NCI-H2107 treated with DMSO at 0.1 percent for 48 hours (cell line): ENCODE data around the gene MMADHC.
"Not testable (repeated sequence)": the region's sequence is repeated elsewhere in the genome, so short reads cannot be mapped to it uniquely, and the experiment has no call there.

ENCODE experiments used
- DNase-seq: peaks from one replicate; lab custom pipeline; 2025; ENCODE audit not compliant: unreplicated experiment; lab: John Stamatoyannopoulos, UW

Gene MMADHC

DNA sequence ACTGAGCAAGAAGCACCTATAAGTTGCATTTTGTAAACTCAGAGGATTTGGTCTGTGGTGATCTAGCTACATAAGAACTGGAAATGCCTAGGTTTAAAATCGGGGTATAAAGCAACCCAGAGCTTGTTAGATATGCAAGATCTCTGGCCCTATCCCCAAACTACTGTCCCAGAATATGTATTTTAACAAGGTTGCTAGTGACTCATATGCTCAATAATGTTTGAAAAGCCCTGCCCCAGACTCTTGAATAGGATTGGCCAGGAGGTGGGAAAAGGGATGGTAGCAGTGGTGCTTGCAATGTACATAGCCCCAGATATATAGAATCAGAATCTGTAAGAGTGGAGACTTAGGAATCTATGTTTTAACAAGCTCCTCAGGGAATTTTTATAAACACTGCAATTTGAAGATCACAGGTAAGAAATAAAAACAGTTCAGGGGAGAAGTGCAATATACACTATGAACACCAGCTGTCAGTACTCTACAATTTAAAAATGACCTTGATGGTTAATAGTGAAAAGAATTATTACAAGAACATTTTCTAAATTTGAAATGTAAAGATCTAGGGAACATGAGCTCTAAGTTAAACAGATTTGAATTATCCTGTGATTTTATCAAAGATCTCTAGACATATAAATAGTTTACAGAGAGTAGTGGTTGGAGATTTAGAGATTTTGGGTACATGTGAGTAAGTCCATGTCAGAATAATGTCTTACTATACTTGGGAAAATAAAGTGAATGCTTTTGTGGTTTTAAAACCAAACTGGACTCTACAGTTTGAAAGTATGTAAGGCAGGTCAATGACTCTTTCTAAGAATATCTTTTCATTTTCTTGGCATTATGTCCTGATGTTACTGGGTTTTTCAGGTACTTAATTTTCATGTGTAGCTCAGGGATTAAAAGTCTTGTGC is 7.7 kb upstream of the MMADHC start:
- DNase-seq, result no peak

GRCh38 chr2:149594411-149594810 is 6.8 kb upstream of the MMADHC start:
- no peak for DNase-seq

DNA sequence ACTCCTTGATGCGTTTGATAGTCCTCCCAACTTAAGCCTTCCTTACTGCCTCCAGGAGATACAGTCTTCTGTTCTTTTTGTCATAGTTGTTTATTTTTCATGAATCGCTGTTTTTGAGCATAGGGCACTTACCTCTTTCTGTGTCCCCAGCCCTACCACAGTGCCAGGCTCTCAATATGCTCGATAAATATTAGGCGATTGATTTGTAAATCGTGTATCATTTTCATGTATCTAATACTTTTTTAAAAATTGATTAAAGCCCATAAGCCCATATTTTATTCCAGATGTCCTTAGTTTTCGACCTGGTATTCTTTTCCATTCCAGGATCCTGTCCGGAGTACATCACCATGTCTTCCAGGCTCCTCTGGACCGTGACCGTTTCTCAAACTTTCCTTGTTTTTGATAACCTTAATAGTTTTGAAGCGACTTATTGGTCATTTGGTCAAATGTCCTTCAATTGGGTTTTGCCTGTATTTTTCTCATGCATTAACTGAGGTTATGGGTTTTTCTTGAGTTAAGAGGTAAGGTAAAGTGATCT is 444 bp upstream of the MMADHC start:
- DNase-seq, result no peak

- DNase-seq, result no peak
Measured at GRCh38 chr2:149586898-149587219, 716 bp downstream of the MMADHC start.

- no peak for DNase-seq
Measured at GRCh38 chr2:149586063-149586462, 1.5 kb downstream of the MMADHC start.

DNA sequence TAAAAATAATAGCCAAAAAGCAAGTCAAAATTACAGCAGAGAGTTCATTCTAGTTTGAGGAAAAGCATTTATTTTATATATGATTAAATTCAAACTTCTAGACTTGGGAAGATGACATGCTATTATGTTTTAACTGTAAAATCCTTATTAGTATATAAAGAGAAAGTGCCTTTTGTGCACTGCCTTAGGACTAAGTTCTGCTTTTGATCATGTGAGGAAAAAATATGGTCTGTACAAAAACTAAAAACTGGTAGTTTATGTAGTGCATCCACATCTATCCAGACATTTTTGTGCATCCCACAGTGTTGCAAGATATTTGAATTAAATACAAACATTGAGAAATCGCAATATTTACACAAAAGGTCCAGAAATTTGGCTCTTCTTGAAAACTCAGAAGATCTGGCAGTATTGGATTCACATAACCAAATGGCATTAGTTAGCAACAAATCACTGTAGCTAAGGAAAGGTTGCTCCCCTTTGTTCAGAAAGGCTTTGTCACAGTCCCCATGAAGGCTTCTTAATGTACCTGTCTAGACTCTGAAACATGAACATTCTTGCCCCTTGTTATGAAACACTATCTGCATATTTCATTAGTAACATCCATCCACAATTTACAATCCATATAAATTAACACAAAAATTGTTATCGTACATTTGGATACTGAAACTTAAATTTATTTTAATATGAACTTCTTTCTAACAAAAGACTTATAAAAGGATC is 2.2 kb downstream of the MMADHC start:
- no peak for DNase-seq

DNA sequence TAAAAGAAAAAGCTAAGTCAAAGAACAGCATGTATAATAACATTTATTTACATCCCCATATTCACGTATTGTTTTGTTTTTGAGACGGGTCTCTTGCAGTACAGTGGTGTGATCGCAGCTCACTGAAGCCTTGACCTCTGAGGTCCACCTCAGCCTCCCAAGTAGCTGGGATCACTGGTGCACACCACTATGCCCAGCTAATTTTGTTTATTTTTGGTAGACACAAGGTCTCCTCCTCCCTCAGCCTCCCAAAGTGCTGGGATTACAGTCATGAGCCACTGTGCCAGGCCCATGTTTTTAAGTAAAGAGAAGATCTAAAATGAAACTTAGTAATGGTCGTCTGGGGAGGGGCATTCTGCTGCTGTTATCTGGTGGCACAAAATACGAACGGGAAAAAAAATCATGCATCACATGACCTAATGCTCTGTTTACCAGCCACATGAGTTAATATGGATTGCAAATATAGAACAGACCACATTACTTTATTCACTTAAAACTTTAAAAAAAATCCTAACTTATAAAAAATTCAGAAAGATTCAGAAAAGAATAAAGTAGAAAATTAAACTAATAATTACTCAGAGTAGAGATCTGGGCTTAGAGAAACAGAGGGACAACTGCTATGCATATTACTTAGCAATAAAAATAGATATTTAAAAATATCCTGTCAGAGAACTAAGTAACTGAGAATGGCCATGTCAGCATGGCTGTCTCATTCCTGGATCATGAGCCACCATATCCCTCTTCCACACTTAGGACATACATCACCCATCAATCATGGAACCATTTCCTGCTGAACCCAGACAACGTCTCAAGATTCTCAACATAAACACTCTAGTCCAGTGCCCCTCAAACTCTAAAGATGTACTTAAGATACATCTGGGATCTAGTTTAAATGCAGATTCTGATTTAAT is 7.3 kb downstream of the MMADHC start:
- no peak for DNase-seq

GRCh38 chr2:149577269-149577668 is 10.3 kb downstream of the MMADHC start:
- no peak for DNase-seq

DNA sequence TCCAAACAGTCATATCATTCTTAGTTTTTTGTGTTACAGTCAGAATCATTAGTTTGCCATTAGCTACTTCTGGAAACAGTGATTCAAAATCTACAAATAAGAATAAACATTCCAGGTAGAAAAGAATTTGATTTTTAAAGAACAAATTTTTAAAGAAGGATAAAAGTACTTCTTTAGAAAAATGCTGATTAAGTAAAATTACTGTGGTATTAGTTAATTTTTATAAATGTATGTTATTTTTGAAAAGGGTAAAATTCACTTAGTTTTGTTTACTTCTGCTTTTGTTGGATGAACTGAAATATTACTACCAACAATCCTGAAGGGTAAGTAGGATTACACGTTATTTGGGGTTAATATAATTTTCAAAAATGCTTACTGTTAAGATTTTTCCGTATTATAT is 11.8 kb downstream of the MMADHC start:
- no peak for DNase-seq

GRCh38 chr2:149575277-149575676 is 12.3 kb downstream of the MMADHC start:
- no peak for DNase-seq

GRCh38 chr2:149573760-149574159 is 13.8 kb downstream of the MMADHC start:
- no peak for DNase-seq

GRCh38 chr2:149572102-149572953 is 15.2 kb downstream of the MMADHC start:
- DNase-seq, result no peak

DNA sequence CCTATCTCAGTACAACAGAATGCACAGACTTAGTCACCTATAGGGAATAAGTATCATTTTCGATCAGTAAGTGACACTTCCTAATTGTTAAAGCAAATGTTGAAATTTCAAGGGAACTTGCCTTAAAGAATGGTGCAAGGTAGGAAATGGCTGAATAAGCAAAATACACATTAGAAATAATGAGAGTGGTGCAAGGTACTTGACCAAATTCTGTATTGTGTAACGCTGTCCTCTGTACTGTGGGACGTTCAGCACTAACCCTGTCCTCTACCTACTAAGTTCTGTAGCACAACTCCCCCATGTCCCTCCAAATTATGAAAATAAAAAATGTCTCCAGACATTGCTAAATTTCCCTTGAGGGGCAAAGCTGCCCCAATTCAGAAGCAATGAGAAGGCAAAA is 19.4 kb downstream of the MMADHC start:
- DNase-seq, result no peak

- DNase-seq, result no peak
Measured at GRCh38 chr2:149566652-149567051, 20.9 kb downstream of the MMADHC start.

DNA sequence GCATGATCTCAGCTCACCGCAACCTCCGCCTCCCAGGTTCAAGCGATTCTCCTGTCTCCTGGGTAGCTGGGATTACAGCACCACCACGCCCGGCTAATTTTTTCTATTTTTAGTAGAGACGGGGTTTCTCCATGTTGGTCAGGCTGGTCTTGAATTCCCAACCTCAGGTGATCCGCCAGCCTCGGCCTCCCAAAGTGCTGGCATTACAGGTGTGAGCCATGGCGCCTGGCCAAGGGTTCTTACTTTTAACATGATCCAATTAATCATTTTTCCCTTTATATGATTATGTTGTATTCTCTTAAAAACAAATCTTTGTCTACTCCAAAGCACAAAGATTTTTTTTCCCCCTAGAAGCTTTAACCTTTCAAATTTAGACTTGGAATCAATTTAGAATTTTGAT is 21.9 kb downstream of the MMADHC start:
- not testable (repeated sequence) for DNase-seq

- DNase-seq, result no peak
Measured at GRCh38 chr2:149564983-149565382, 22.6 kb downstream of the MMADHC start.

DNA sequence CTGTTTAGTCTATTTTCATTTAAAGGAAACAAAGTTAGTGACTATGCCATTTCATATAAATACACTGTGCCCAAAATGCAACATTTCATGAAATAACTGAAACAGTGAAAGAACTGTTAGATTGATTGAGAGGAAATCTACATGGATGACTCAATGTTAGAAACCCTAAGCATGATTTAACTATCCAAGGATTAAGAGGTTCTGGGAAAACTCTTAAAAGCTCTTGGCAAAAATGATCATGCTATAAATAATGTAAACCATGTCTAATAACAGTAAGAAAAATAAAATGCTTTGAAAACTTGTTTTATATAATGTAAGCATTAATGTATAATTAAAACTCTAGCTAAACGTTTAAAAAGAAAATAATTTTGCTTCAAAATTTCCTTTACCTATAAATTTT is 23.5 kb downstream of the MMADHC start:
- no peak for DNase-seq

DNA sequence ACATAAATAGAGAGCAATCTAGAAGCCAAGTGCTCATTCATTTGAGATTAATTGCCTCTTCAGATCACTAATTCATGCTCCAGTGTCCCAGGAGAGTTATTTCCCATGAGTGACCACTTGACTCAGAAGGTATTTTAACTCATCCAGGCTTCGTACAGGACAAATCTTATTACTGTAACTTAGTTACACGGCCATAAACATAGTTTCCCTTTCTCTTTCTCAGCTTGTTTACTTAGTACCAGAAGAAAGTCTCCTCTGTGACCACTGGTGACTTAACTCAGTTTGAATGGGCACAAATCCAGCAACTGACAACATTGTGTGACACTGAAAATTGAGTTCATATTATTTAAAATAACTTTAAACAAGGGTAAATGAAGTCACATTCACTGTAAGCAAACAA is 25.3 kb downstream of the MMADHC start:
- peak; percentile 55 for DNase-seq

DNA sequence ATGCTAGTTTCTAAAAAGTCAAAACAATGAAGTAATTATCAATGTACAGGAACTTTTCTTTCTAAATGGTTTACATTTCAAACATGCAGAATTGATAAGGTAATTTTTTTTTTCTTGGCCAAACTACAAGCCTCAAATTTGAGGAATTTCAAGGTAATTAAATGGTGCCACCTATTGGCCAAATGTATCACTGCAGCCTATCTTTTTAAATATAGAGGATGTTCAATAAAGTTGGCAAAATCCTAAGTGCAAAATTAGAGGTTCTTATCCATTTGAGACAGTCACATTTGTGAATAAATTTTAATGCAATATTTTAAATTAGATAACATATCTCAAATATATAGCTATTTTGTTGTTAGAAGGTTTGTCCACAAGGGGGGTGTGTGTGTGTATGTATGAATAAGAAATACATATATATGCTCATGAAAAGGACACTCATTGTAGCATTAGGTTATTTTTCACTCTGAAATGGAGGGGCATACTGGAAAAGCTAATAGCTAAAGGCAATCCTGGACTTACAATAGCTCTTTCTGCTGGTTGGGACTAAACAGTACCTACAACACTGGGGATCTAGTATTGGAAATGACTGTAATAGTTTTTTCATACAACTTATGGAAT is 26.2 kb downstream of the MMADHC start:
- peak; percentile 15 for DNase-seq
